ENCODE data around the gene FOXD4L3.
"Not testable (repeated sequence)": the region's sequence is repeated elsewhere in the genome, so short reads cannot be mapped to it uniquely, and the experiment has no call there.

Gene FOXD4L3

DNA sequence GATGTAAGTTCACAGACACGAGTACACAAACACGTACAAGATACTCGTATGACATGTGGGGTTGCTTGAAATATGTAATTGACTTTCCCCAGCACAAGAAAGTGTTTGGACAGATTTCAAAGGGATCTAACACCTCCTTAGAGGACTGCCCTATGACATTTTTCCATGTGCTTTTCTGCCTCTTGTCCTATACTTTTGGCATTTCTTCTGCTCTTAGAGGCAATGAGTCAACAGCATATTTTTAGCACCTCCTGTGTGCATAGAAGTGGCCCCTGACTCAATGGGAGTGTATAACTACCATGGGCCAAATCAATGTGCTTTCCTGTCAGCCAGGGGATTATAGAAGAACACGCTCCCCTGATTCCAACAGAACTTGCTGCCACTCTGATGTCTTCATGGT lies 49.0 kb downstream of the FOXD4L3 start:
- DNase-seq (ENCODE audit: low read depth in 2 of 2) = not testable (repeated sequence)

Data from stimulated activated CD4-positive, alpha-beta T cell treated with anti-CD3 and anti-CD28 coated beads, Interleukin-1b, Interleukin-23, amount 100 ng/mL, for 1 hour (primary cell).